Measurements from ENCODE around the gene ACER3.
"Not testable (repeated sequence)": the region's sequence is repeated elsewhere in the genome, so short reads cannot be mapped to it uniquely, and the experiment has no call there.

ACER3 gene

DNA sequence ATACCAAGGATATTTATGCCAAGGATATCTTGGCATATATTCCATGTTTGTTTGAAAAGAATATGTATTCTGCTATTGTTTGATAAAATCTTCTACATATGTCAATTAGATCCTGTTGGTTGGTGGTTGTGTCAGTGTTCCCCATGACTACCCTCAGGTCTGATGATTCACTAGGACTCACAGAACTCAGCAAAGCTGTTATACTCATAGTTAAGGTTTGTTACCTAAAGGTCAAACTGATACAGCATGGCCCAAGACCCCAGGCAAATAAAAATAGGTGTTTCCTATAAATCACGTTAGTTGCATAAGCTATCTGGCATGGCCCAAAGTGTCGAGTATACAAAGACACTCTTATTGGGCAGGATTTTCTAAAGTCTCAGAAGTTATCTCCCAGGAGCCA lies 143.2 kb downstream of the ACER3 start:
- DNase-seq, result no peak

DNA sequence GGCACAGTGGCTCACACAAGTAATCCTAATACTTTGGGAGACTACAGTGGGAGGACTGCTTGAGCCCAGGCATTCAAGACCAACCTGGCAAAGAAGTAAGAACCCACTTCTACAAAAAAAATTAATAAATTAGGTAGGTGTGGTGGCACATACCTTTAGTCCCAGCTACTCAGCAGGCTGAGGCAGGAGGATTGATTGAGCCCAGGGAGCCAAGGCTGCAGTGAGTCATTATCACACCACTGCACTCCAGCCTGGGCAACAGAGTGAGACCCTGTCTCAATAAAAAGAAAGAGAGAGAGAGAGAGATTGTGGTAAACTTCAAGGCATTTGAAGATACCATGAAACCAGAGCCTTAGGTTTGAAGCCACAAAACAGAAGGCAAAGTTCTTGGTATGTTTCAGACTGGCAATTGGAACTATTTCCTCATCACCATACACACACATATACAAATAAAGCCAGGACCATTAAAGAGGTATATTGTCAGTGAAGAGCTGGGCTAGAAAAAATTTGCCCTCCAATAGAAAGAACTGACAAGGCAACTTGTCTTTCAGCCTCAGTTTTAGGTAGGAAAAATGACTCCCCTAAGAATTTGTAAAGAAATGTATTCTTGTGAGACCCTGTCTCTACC lies 148.9 kb downstream of the ACER3 start:
- no peak for DNase-seq

DNA sequence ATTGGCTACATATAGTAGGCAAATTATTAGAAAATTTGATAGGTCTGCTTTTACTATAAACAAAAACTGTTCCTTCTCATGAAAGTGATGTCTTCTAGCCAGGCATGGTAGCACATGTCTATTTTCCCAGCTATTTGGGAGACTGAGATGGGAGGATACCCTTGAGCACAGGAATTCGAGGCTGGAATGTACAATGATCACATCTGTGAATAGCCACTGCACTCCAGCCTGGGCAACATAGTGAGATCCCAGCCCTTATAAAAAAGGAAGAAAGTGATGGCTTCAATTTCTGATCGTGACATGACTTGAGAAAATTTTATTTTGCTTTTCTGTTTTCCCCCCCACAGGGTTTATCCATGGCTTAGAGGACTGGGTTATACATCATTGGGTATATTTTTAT lies 154.0 kb downstream of the ACER3 start:
- DNase-seq, result no peak

DNA sequence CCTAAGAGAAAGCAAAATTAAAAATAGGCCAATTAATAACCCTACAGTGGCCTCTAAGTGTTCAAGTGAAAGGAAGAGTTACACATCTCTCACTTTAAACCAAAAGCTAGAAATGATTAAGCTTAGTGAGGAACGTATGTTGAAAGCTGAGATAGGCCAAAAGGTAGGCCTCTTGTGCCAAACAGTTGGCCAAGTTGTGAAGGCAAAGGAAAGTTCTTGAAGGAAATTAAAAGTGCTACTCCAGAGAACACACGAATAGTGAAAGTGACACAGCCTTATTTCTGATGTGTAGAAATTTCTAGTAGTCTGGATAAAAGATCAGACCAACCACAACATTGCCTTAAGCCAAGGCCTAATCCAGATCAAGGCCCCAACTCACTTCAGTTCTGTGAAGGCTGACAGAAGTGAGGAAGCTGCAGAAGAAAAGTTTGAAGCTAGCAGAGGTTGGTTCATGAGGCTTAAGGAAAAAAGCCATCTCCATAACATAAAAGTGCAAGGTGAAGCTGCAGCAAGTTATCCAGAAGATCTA lies 157.7 kb downstream of the ACER3 start:
- not testable (repeated sequence) for DNase-seq

DNA sequence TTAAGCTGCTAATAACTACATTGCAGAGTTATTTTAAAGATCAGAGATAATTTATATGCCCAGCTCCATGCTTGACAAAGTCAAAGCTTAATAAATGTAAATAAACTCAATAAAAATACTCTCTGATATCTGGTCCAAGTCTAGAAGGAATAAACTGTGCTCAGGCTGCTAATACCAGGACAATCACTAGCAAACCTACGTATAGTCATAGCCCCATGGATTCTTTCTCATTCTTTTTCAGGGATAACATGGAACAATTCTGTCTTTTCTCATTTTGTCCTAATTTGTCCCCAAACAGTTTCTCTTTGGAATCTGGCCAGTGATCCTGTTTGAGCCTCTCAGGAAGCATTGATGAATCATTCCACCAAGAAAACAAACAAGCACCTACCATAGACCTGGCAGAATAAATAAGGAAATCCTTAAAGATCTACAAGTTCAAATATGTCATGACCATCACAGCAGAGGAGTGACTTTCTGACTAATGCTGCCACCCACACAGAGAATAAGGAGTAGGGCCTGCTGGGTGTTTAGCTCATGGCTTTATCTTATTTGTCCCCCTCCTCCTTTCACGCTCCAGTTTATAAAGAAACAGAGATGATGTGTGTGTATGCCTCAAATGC lies 159.4 kb downstream of the ACER3 start:
- no peak for DNase-seq

DNA sequence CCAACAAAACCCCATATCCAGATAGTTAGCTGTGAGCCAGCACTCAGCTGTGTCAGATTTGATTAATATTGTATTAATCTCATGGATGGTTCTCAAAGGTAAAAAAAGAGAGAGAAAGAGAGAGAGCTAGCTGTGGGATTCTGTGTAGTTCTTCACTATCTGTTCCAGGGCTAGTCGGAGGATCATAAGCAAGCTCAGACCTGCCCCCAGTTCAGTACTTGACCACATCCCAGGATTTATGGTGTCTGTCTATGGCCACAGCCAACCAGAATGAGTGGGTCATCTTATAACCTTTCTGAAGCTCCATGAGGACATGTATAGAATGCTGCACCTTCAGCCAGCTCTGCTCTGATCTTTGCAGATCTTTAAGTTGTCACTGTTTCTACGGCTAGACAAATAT lies 160.0 kb downstream of the ACER3 start:
- DNase-seq, result no peak

DNA sequence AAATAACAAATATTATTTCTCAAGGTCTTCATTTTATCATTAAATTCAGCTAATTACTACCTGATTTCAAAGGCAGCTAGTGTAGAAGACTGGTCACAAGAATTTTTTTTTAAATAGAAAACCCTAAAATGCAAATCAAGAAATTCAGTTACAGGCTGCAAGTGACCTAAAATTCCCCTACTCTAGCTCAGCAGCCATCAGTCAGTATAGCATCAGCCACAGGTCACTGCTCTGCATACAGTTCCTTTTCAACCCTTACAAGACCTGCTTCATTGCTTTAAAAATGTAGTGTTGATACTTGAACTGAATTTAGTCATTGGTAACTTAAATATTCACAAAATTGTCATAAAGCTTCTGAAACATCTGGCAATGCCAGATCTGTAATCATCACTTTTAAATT lies 164.0 kb downstream of the ACER3 start:
- DNase-seq, result no peak

DNA sequence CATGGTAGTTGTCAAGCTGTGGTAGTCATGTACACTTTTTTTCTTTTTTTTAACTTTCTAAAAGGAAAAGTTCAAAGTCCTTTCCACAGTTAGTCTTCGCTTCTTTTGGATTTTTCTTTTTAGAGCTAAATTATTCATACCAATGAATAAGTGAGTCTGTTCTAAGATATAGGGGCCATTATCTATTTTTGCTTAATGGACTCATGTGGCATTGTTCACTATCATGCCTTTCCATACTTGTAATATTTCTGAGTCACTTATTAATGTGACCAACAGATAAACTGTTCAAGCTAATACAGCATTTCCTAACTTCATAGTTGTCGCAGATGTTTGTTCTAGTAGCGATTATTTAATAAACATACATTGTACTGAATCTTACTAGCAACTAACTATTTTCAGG lies 165.5 kb downstream of the ACER3 start:
- DNase-seq, result no peak

DNA sequence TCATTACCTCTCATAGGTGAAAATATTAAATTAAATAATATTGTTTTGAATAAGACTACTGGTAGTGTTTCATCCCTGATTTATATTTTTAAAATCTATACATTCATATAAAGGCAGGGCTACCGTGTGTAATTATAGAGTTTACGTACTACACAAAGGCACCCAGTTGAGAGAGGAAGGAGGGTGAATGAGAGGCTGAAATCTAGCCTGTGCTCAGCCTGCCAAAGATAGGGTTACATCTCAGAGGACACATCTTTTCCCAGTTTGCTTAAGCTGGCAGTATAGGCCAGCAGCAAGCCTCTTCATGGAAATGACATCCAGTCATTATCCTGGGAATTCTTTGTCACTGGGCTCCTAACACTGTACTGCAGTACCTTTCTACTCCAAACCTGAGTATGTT lies 166.0 kb downstream of the ACER3 start:
- DNase-seq, result no peak

DNA sequence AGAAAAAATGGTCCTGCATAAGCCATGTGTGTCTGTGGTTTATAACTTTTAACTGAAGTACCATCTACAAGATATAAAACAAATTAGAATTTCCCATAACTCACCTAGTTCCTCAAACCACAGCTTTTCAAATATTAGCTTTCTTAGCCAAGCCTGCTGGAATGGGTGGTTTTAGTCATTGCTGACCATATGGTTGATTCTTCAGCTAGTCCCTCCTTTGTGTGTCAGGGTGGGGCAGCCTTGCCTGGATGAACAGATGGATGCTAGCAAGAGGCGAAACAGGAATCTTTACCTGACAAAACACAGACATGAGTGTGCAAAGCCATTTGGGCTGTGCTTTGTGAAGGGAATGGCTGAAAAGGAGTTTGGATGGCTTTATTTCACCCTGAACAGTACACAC lies 166.6 kb downstream of the ACER3 start:
- no peak for DNase-seq

DNA sequence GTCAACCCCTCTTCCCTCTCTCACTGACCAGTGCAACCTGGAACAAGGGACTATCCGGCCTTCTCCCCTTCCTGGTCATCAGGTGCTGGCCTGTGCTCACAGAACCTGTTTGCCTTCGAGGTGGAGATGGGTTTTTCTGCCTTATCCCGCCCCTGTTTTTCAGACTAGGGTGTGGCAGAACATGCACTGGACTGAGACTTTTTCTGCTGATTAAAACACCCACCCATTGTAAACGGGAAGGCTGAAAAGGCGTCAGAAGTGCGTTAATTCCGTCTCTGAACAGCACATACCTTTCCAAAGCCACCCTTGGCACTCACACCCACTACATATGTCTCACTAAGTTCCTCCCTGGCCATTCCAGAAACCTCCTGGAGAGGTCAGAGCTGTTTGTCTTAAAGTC lies 169.1 kb downstream of the ACER3 start:
- DNase-seq, result no peak

DNA sequence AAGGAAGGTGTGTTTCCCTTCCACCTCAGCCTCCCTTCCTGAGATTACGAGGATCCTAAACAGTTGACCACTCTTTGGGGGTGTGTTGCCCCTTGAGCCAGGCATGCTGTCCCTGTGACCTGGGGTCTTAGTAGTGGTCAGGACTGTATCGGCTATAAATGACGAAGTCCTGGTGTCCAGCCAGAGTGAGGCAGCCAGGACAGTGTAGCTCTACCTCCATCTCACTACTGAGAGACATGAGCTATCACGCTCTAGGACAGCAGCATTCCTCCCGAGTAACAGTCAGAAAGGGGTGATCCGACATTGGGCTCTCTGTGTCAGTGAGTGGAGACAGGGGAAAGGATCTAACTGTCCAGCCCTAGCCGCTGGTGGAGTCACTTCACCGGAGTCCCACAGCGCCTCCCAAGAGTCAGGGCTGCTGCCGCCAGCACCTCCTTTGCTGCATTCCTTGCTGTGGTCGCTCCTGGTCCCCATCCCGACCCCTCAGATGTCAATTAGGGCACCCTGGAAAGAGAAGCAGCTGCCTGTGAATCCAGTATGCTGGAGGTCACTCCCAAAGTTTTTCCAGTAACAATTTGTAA lies 170.2 kb downstream of the ACER3 start:
- DNase-seq, result no peak

DNA sequence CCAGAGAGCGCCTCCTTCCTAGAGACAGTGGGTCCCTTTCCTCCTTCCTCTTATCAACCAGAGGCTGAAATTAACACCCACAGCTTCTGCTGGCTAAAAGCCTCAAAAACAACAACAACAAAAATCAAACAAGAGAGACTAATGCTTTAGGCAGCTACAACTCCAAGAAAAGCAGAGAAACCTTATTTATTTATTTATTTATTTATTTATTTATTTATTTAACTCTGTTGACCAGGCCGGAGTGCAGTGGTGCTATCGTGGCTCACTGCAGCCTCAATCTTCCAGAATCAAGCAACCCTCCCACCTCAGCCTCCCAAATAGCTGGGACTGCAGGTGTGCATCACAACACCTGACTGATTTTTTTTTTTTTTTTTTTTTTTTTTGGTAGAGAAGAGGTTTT lies 170.9 kb downstream of the ACER3 start:
- DNase-seq, result no peak

DNA sequence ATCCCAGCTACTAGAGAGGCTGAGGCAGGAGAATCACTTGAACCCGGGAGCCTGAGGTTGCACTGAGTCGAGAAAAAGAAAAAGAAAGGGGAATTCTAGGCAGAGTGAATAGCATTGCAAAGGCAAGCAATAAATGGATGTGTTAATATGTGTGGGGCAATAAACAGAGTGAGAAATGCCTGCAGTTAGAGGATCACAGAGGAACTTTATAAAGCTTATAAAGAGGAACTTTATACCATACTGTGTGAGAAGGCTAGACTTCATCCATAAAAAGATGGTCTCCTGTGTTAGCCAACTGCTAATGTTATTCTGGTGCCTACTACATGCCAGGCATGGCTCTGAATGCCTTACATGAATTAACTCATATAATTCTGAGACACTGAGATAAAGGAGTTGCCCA lies 174.3 kb downstream of the ACER3 start:
- no peak for DNase-seq

DNA sequence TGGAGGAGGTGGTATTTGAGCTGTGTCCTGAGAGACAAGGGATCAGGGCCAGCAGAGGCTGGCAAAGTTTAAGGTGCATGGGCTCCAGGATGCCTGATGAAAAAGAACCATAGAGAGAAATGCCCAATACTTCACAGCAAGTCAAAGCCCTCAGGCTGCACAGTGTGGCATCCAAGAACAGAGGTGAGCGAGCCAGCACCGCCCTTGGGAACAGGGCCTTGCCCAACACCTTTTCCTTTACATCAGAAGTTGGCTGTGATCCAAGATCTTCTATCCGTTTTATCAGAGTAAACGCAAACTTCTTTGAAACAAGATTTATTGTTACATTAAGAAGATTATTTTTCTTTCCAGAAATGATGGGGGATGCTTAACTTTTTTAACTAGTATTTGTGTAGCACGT lies 174.9 kb downstream of the ACER3 start:
- no peak for DNase-seq

DNA sequence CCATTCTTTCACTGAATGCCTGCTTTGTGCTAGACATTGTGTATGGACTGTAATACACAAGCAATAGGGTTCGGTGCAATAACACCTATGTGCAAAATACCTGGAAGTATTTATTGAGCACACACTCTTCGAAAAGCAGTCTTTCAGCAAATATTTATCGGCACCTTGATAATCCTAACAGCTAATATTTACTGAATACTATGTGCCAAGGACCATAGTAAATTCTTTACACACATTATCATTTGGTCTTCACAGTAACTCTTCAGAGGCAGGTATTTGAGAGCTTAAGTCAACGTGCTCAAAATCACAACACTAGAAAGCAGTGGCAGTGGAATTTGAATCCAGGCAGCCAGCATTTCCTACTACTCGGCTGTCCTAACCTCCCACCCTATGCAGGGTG lies 175.7 kb downstream of the ACER3 start:
- no peak for DNase-seq

DNA sequence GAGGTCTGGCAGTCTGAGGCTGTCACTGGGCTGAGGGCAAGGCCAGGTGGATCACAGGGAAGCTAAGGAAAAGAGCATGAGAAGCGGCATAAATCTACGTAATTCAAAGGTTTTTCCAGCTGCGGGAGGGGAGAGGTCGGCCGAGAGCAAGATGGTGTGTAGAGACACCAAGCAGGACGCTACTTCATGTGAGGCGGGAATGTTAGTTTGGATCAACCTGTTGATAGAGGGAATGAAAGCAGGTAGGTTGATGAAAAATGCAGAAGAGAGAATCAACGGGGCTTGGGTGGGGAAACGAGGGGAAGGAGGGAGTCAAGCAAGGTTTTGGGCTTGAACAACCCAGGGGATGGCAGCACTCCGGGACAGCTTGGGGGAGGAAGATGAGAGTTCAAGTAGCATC lies 176.3 kb downstream of the ACER3 start:
- DNase-seq, result no peak

DNA sequence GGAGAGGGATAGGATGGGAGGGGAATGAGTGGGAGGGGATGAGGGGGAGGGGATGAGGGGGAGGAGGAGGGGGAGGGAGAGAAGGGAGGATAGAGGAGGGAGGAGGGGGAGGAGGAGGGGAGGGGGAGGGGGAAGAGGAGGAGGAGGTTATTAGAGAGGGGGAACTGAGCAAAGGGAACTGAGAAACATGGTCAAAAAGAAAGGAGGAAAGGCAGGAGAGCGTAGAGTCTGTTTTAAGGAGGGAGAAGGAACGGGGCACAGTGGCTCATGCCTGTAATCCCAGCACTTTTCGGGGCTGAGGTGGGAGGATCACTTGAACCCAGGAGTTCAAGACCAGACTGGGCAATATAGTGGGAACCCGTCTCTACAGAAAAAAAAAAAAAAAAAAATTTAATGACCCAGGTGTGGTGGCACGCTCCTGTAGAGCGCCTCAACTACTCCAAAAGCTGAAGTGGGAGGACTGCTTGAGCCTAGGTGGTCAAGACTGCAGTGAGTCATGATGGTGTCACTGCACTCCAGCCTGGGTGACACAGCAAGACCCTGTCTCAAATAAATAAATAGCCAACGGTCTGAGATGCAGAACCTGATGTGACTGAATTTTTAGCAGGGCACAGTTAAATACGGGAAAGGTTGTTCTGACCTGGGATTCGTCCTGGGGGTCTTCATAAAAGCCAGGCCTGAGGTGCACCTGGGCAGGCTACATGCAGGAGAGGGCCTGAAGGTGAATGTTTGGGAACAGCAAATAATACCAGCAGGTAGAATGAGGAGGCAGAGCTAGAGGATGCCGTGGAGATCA lies 177.5 kb downstream of the ACER3 start:
- no peak for DNase-seq

DNA sequence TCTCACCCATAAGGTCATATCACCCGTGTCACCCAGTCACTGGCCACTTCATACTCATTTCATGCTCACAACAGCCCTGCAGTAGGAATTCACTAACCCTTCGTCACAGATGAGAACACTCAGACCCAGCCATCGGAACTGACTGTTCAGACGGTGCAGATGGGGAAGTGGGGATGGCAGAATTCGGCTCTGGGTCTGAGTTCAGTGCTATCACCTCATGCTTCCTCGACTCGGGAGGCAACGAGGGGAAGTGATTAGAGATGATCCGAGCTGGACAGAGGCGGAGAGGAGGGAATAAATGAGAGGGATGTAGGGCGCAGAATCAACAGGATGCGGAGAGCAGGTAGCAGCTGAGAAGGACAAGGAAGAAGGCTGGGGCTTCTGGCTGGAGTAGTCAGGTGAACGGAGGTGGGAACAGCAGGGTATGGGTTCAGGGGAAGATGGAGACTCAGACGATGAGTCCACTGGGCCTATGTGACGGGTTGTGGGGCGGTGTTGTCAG lies 178.2 kb downstream of the ACER3 start:
- DNase-seq, result no peak

DNA sequence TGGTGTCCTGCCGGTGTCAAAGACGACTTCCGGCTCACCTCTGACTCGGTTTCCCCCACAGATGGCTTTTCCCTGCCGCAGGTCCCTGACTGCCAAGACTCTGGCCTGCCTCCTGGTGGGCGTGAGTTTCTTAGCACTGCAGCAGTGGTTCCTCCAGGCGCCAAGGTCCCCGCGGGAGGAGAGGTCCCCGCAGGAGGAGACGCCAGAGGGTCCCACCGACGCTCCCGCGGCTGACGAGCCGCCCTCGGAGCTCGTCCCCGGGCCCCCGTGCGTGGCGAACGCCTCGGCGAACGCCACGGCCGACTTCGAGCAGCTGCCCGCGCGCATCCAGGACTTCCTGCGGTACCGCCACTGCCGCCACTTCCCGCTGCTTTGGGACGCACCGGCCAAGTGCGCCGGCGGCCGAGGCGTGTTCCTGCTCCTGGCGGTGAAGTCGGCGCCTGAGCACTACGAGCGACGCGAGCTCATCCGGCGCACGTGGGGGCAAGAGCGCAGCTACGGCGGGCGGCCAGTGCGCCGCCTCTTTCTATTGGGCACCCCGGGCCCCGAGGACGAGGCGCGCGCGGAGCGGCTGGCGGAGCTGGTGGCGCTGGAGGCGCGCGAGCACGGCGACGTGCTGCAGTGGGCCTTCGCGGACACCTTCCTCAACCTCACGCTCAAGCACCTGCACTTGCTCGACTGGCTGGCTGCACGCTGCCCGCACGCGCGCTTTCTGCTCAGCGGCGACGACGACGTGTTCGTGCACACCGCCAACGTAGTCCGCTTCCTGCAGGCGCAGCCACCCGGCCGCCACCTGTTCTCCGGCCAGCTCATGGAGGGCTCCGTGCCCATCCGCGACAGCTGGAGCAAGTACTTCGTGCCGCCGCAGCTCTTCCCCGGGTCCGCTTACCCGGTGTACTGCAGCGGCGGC lies 179.0 kb downstream of the ACER3 start:
- DNase-seq, result peak; percentile 14

DNA sequence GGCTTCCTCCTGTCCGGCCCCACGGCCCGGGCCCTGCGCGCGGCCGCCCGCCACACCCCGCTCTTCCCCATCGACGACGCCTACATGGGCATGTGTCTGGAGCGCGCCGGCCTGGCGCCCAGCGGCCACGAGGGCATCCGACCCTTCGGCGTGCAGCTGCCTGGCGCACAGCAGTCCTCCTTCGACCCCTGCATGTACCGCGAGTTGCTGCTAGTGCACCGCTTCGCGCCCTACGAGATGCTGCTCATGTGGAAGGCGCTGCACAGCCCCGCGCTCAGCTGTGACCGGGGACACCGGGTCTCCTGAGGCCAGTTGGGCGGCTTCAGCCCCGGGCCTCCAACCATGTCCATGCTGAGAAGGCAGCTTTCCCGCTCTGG lies 179.7 kb downstream of the ACER3 start:
- no peak for DNase-seq

DNA sequence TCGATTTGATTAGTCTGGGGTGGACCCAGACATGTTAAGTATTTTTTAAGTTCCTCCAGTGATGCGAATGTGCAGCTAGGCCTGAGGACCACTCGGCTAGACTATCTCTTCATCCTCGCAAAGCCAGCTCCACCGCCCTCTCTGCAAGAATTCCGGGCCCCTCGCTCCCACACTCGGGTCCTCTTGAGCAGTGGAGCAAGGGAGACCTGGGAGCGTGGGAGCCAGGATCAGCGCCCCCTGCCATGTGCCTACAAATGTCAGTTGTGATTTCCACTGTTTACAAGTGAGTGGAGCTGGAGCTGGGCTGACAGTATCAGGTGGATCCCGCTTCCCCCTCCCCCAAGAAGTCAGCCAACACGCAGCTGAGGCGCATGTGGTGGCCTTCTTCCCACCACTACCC lies 180.2 kb downstream of the ACER3 start:
- DNase-seq, result no peak
